RCC 7860 (cell line): Measurements from ENCODE around the gene KLF13.

ENCODE experiments used
- DNase-seq: peaks from one replicate; pipeline ENCODE4 v3.0.0-alpha.2; 2015; ENCODE audit warnings: low spot score
- FAIRE-seq: peaks from 2 replicates; lab custom pipeline; 2012; peaks lifted over from hg19 to GRCh38; lab: Jason Lieb, UNC

The KLF13 gene

DNA sequence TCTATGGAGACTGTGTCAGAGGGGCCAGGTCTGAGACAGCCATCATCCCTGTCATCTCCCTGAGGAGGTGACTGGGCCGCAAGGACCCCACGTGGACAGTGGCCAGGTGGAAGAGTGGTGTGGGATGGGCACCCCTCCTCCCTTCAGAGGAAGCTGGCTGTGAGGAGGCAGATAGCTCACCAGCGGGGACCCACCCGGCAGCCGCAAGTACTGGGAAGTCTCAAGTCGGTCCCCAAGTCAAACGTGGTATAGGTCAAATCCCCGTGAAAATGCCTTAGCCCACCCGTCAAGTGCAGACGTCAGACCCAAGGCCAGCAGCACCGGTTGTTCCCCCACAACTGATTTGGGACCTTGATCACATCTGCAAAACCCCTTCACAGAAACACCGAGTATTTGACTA is 12.3 kb upstream of the KLF13 start:
- DNase-seq: no peak
- FAIRE-seq: no peak

DNA sequence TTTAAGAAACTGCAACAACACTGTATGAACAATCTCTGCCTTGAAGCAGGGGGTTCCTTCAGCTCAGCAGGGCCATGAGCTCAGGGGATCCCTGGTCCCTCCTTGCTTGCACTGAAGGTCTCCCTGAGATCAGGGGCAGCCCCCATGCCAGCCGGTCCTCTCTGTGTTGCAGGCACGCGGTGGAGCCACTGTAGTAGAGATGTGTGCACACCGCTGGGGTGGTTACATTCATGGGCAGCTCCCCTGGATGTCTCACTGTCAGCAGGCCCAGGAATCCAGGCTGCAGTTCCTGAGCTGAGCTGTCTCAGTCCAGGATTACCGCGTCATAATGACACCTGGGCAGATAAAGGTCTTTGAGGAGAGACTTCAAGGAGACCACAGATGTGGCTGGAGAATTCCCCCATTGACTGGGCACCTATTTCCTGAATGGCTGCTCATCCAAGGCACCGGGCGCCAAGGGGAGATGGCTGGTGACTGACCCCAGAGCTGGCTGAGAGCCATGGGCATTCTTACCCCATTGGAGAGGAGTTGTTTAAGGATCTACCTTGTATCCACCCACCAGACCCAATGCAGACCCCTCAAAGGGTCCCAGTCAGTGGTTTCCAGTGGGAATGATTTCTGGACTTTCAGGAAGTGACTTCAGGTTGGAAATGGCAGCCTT is 10.4 kb upstream of the KLF13 start:
- DNase-seq: no peak
- no peak for FAIRE-seq

DNA sequence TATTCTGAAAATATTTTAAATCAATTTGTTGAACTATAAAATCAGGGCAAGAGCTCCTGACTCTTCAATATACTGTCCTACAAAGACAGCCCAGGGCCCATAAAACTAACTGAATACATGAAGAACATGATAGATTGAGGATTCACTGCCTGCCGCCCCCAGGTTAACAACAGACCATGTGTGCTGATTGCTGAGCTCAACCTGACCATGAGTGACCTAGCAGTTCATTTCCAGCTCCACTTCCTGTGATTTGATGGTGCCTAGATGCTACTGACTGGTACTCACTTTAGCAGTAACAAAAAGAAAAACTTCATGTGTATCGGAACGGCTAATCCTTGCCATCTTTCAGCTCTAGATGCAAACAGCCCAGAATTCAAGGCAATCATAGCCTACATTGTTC is 9.6 kb upstream of the KLF13 start:
- no peak for DNase-seq
- FAIRE-seq: no peak

DNA sequence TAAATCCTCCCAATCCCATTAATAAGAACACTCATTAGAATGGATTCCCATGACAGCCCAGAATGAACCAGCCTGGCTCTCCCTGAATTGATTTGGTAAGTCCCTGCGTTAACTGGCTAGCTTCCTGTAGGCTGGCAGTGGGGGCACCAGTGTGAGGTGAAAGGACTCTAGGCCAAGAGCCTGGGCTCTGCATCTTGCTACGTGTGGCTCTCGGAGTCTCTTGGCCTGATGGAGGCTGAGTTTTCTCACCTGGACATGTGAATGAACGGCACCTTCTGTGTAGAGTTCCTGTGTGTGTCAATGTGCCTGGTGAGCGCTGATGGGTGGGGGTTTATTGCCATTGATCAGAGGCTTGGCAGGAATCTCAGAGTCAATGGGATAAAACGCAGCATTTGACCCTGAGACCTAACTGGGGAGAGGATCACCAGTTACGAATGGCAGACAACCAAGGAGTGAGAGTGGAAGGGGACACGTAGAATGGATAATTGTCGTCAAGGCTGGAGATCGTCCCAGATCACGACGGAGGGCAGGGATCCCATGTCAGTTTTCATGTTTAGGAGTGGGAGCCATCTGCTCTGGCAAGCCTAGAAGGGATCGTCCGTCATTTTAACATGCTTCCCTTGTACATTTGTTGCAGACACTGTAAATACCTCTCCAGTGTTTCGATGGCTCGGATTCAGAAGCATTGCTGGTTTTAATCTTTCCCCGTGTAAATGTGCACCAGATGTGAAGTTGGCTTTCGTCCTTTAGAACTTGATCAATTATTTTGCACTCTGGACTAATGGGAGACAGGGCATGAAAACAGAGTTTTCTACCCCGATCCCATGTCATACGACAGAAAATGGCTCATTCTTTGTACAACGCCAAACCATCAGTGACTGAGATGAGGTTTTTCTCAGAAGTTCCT is 9.0 kb upstream of the KLF13 start:
- FAIRE-seq (no peak), DNase-seq (no peak)

DNA sequence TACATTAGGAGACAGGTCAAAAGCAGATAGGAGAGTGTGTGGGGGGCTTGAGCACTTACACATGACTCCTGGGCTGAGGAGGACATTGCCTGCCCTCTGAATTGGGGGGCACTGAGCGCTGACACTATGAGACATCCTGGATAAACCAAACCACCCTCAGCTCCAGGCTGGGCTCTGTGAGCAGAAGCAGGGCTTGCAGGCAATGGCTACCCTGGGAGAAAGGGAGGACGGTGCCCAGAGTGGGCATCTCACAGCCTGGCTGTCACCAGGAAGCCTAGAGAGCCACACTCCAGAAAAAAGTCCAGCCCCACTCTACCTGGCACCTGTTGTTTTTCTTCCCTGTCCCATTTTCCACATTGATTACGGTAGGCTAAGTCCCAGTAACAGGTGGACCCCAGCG is 8.2 kb upstream of the KLF13 start:
- DNase-seq: no peak
- no peak for FAIRE-seq

DNA sequence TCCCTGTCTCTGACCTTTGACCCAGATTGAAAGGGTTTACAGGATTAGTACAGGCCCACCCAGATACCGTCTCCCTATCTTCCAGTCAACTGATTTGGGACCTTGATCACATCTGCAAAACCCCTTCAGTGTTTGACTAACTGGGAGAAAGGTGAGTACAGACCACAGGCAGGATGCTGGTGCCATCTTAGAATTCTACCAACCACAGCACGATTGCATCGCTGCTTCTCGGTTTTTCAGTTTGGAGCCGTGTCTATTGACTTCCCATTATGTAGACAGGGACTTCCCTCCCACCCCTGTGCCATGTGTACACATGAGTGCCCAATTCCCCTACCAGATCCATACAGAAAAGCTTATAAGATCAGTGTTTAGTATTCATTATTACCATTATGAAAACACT is 6.6 kb upstream of the KLF13 start:
- DNase-seq (no peak), FAIRE-seq (no peak)

DNA sequence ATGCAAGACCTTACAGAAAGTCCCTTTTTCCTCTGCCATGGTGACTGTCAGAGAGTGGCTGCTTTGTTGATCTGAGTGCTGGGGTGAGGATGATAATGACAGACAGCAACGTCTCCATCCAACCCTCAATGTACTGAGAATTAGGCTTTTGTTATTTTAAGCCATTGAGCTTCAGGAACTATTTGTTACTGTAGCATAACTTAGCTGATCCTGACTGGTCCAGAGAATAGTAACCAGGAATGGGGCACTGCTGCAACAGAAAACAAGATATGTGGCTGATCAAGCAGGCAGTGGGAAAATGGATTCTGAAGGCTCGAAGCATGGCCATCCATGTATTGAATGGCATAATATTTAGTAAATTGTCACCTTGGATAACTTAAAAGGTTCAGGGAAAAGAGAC is 5.2 kb upstream of the KLF13 start:
- FAIRE-seq: no peak
- no peak for DNase-seq

DNA sequence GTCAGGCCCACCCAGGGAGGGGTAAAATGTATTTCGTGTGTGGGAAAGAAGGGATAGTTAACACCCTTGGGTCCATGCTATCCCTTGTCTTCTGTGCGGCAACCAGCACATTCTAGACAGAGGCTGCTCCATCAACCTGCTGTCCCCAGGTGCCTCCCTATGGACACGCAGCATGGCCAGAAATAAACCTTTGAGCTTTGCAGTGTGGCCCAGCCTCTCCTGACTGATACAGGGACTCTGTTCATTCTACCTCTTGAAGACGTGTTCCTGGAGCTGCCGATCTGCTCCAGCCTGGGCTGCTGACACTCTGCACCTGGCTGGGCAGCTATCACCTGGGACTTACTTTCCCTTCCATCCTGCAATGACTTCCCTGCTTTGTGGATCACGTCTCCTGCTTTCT is 4.1 kb upstream of the KLF13 start:
- no peak for FAIRE-seq
- DNase-seq: no peak

DNA sequence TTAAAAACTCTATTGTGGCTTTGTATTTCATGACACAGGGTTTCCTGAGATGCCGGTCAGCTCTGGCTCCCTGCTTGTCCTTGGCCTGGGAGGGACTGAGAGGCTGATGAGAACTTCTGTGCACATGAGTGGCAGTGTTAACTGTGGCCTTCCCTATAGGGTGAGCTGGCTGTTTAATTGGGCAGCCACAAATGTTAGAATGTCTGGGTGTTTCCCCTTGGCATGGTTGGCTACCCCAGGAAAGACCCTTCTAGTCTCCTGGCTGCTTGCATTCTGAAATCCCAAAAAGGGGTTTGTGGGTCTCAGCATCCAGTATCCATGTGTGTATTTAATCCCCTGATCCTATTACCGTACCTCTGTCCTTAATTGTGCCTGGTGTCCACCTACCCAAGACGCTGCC is 3.0 kb upstream of the KLF13 start:
- FAIRE-seq: no peak
- DNase-seq: no peak

DNA sequence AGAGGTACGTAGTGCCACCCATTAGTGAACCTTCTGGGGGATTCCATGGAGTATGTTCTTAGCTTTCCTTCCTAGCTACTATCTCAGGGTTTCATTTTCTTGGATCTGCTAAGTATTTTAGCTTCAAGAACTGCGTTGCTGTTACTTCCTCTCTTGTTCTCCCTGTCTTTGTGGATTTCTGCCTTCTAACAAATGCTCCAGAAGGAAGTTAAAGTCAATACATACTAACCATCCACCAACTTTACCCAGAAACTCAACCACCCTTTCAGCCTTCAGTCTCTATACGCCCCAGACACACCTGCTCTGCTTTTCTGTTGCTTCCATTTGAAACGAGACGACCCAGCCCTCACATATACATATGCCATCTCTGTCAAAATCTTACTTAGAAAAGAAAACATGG is 2.4 kb upstream of the KLF13 start:
- no peak for FAIRE-seq
- DNase-seq: no peak

DNA sequence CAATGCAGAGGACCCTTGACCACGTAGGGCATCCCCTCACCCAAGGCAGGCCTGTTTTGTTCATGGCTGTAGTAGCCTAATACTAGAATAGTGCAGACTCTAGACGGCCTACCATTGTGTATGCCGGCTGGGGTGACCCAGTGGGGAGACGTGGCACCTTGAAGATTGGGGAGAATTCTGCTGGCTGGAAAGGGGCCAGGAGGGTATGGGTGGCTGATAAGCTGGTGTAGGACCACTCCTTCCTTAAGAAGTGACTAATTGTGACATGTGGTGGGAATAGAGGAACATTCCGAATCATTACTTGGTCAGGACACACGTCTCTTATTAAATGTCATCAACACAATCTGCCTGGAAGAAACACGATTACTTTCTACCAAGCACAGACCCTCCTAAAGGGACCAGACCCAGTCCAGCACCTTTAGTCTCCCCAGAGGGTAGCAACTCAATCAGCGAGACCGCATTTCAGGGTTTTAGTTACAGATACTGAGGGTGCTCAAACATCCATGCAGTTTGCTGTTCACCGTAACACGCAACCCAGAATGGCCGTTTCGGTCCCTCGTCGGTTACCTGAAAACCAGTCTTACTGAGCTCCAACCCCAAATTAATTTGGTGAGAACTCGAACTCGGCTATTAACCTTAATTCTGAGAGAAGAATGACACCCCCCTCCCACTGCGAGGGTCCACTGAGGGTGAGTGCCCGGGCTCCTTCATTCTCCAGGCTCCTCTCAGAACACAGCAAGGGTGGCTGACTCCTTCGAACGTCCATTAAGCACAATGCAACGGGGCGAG is 1.6 kb upstream of the KLF13 start:
- no peak for DNase-seq
- no peak for FAIRE-seq

DNA sequence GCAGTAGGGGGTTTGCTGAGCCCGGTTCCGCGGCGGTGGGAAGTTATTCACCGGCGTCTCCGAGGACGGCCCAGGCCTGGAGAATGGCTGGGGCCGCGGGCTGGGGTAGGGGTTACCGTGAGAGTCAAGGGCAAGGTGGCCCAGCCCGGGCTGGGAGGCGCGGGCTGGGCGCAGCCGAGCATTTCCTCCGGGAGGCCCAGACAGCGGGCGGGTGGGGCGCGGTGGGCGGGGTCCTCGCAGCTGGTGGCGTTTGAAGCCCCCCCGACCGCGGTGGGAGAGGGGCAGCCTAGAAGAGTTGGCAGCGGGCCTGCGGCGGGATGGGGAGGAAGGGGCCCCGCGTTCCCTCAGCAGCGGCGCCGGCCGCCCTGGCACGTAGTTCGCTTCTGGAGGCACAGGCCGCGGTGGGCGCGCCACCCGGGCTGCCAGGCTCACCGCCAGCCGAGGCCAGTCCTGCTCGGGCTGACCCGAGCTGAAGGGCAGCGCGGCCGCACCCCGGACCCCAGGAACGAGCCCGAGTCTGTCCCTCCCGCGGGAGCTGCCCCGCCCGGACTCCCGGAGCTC is 960 bp upstream of the KLF13 start:
- DNase-seq (no peak), FAIRE-seq (no peak)

DNA sequence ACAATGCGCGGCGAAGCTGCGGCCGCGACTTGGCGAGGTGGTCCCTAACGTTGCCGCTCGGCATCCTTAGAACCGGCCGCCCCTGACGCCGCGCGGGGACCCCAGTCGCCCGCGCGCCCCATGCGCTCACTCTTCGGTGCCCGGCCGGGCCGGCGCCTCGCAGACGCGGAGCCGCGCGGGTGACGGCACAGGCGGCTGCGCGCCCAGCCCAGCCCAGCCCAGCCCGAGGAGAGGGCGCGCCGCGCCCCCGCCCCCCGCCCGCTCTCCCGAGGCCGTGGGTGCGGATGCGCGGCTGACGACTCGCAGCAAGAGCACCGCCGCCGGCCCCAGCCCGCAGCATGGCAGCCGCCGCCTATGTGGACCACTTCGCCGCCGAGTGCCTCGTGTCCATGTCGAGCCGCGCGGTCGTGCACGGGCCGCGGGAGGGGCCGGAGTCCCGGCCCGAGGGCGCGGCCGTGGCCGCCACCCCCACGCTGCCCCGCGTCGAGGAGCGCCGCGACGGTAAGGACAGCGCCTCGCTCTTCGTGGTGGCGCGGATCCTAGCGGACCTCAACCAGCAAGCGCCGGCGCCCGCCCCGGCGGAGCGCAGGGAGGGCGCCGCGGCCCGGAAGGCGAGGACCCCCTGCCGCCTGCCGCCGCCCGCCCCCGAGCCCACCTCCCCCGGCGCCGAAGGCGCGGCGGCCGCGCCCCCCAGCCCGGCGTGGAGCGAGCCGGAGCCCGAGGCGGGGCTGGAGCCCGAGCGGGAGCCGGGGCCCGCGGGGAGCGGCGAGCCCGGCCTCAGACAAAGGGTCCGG is 437 bp downstream of the KLF13 start:
- DNase-seq: no peak

DNA sequence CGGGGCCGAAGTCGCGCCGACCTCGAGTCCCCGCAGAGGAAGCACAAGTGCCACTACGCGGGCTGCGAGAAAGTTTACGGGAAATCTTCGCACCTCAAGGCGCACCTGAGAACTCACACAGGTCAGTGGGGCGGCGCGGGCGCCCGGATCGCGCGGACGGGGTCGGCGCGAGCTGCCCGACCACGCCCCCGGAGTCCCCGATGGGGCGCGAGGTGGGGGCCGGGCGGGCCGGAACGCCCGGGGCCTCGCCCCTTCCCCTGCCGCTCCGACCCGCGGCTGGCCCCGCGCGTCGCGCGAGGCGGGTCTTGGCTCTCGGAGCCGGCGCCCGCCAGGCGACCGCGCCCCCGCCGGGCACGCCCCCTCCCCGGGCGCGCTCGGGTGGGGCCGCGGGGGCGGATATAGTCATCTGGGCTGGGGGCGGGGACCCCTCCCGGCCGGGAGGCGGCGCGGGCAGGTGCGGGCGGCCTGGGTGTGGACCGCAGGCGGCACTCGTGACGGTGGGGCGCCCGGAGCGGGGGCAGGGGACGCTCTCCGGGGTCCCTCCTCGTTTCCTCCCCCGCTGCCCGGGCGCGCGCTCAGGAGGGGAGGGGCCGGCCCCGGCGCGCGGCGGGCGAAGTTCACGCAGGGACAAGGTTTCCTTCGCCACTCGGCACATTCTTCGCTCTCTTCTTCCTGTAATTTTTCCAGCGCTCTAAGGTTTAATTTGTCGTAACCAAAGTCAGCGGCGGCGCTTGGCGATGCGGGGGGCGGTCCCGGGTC is 1.2 kb downstream of the KLF13 start:
- DNase-seq (no peak), FAIRE-seq (no peak)

More for the DNA sequence above, 437 bp downstream of the KLF13 start:
- no peak for FAIRE-seq

DNA sequence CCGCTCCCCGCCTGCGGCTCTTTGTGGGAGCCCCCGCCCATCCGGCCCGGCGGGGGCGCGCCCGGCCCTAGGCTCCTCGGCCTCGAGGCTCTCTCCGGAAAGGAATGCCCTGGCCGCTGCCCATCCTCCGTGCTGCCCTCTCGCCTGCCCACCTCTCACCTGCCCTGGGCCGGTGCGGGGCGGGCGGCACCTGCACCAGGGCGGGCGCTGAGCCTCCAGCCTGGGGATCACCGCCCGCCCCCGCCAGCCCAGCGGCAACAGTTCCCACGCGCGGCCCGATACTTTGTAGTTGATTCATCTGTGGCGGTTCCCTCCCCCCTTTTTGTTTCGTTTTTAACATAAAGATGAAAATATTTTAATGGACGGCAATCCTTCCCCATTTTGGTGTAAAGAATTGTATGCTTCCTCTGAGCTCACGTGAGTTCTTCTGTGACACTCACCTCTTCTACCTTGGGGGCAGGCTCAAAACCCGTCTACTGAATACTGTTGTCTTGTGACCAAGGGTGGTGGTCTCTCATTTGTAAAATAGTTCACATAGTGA is 1.9 kb downstream of the KLF13 start:
- DNase-seq (no peak), FAIRE-seq (no peak)

DNA sequence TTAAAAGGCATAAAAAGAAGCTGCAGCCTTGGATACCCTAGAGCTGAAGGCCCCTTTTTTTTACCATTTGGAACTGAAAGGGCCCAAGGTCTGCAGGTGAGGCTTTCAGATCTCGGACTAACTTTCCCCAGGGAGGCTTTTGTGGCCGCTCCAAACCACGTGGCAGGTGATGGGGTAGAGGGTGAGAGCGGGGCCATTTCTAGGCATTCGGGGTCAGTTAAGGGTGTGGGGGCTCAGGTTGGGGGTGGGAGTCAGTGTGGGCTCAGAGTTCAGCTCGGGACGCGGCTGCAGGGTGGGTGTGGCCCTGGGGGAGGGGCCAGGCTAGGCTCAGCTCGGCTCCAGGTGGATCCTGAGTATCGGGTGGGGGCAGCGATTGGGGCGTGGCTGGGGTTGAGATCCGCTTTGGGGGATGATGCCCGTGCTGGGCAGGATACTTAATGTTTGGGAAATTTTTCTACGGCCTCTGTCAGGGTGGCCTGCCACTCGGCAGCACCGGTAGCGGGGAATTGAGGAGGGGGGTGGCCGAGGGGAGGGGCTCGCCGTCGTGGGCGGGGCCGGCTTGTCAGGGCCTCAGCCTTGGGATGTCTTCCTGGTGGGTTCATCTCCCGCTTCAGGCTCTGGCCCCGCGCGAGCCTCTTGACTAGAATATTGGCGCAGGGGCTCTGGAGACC is 2.5 kb downstream of the KLF13 start:
- DNase-seq: no peak
- no peak for FAIRE-seq

DNA sequence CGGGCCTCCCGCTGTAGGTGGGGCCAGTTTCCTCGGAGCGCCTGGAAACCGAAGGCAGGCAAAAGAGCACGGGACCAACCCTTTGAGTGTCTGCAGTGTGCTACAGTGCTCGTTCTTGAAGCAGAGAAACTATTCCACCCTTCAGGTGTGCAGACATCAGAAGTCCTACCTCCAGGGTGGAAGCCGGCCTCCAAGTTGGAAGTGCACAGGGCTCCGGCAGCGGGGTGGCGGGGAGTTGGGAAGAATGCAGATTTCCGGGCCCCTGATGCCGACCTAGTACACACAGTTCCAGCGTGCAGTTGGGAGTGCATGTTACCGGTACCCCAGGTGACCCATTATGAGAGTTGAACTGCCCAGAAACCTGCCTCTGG is 3.0 kb downstream of the KLF13 start:
- DNase-seq (no peak), FAIRE-seq (no peak)

DNA sequence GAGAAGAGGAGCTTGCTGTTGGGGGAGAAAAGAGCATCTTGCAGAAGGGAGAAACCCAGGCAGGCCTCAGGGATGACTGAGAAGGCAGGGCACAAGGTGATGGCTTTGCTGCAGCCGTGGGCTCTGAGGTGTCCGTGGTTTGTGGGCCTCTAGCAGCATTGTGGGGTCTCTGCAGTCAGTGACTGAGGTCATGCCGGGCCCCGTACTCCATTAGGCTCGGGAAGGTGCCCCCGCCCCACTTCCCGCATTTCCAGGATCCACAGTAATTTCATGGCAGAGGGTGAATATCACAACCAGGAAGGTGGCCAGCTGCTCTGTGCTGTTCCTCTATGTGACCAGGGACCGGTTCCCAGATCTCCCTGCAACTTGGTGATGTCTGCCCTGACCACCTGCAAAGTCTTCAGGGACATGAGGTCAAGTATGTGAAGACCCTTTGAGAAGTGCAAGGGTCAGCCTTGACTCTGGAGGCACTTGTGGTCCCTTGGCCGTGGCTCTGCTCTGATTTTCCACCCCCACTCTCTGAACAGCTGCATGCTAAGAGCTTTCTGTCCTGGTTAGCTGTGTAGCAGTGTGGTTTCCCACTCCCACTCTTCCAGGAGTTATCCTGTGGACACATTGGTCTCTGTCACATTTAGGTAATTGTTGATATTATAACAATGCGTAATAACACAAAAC is 3.6 kb downstream of the KLF13 start:
- DNase-seq (no peak), FAIRE-seq (no peak)

DNA sequence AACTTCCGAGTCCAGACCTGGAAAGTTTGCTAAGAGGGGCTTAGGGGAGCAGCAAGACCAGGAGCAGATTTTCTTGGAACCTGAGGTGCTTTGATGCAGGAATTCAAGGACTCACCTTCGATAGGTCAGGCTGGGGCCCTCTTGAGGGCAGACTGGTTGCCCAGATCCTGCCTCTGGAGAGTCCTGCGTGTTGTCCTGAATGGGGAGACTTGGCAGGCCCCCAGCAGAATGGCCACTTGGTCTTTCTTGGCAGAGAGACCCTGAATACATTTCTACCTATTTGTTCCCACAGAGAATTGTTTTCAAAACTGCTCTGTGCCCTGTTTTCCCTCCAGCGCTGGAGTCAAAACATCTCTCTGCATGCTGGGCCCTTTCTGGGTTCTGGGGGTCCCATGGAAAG is 4.2 kb downstream of the KLF13 start:
- DNase-seq (no peak), FAIRE-seq (no peak)
